ENCODE measurements around the gene ADGRV1.

GRCh38 chr5:90518661-90519060 is 39.9 kb upstream of the ADGRV1 start:
- TF ChIP-seq CTCF (IDR thresholded peaks at IDR 0.05; ENCODE audit: borderline replicate concordance, extremely low read depth, low read length, poor library complexity, severe bottlenecking) (no peak), EZH2 (IDR thresholded peaks at IDR 0.05; ENCODE audit: borderline replicate concordance, low read depth, low read length, severe bottlenecking) (no peak)

Data from DND-41 (cell line).